Suprapubic skin (tissue), 4 donors: ENCODE results near the gene PPP3R1. TPM values are rescaled to one million over a fixed set of nuclear protein-coding genes. Genes with fewer than 3 reads are reported as not detected.

Experiments used
- DNase-seq, 2 donors: peaks; one replicate each; pipeline ENCODE4 v3.0.0-alpha.2; 2019; ENCODE audit warnings: low spot score in 2 of 2
- H3K27ac ChIP-seq: fragments of 200-600 bp; sonication (generic); one replicate; pipeline ENCODE4 v1.5.1; 2019
- H3K27me3 ChIP-seq: fragments of 200-600 bp; sonication (generic); one replicate; pipeline ENCODE4 v1.5.1; 2019
- H3K36me3 ChIP-seq: fragments of 200-600 bp; sonication (generic); one replicate; pipeline ENCODE4 v1.5.1; 2019
- H3K4me1 ChIP-seq: fragments of 200-600 bp; sonication (generic); one replicate; pipeline ENCODE4 v1.5.1; 2019
- H3K4me3 ChIP-seq: fragments of 200-600 bp; sonication (generic); one replicate; pipeline ENCODE4 v1.5.1; 2019; ENCODE audit warnings: mild to moderate bottlenecking
- H3K9me3 ChIP-seq: fragments of 200-600 bp; sonication (generic); one replicate; pipeline ENCODE4 v1.5.1; 2019
- EP300 ChIP-seq: sonication (generic); formaldehyde crosslinking; IDR thresholded peaks from one replicate; pipeline ENCODE4 v1.6.1; 2017; ENCODE audit warnings: antibody characterized with exemption
- POLR2A ChIP-seq, 2 donors: fragments of 450-650 bp; IDR thresholded peaks; one replicate each; pipeline ENCODE4 v1.6.1; 2017; ENCODE audit warnings: antibody characterized with exemption in 2 of 2, mild to moderate bottlenecking in 2 of 2, moderate library complexity in 2 of 2
- POLR2AphosphoS5 ChIP-seq, 3 donors: sonication (generic); formaldehyde crosslinking; IDR thresholded peaks; one replicate each; pipeline ENCODE4 v1.6.1; 2017; ENCODE audit warnings: antibody characterized with exemption in 3 of 3
- WGBS: methylation state at CpG from one replicate; pipeline ENCODE4 v1.1.5; 2018; 5-methylcytosine and 5-hydroxymethylcytosine counted together
- total RNA-seq, 4 donors: library from RNA; depleted of rRNA; stranded (reverse); fragments of >200 nt; gene quantifications; one replicate each; pipeline ENCODE4 v1.1.0, GENCODE V29; 2016
- TF ChIP-seq, protein P1 (sequence below), 2 donors: fragments of 200-600 bp in 1 of 2; fragments of 450-650 bp in 1 of 2; sonication (generic) in 1 of 2; IDR thresholded peaks; one replicate each; pipeline ENCODE4 v1.5.1; 2016 to 2019; ENCODE audit warnings: antibody characterized with exemption in 2 of 2, mild to moderate bottlenecking in 1 of 2, moderate library complexity in 1 of 2

PPP3R1 gene
- total RNA-seq, 4 donors from 2014 or later, result 31.3 to 40.0 (median 36.2) TPM

DNA sequence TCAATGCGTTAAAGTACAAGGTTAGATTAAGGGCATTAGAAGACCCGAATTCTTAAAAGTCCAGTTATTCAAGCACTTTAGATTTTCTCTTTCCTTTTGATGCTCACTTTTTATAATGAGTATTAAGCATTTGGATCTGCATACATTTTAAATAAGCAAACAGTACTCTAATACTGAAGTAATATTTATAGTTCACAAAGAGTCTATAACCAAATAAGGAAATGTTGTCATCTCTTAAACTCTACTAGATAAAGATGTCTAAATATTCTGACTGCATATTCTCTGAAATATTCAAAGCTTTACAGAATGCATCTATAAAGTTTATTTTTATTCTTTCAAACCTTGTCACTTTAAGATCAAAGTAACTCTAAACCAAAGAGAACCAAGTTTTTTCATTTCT lies 25.5 kb downstream of the PPP3R1 start:
- Histone ChIP-seq H3K4me1 (peaks cover 29% of the 10 kb centered on the region), H3K27ac (no peak overlapping the region)
- WGBS, result 63% methylated on average over 2 of the region's 2 CpGs

DNA sequence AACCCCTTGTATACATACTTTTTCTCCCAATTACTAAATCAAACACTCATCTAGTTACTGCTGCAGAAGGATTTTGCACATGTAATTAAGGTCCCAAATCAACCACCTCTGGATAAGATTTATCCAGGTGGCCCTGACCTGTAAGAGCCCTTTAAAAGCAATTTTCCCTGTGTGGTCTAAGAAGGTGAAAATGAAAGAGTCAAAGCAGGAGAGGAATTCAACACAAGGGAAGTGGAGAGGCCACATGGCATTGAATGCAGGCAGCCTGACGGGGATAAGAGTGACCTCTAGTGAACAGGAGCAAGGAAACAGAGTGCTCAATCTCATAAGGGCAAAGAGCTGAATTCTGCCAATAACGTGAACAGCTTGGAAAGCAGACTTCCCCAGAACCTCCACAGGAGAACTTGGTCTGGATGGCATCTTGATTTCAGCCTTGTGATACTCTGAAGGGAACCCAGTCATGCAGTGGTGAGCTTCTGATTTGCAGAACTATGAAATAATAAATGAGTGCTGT lies 27.2 kb downstream of the PPP3R1 start:
- peaks cover 18% of the 10 kb centered on the region for H3K4me1 ChIP-seq
- no peaks in the 10 kb centered on the region for H3K36me3 ChIP-seq
- WGBS, result 9% methylated on average over 2 of the region's 2 CpGs
- H3K27me3 ChIP-seq, result no peaks in the 10 kb centered on the region
- no peak for DNase-seq
- H3K9me3 ChIP-seq, result no peaks in the 10 kb centered on the region
- H3K4me3 ChIP-seq, result no peak overlapping the region
- TF ChIP-seq POLR2AphosphoS5 (IDR thresholded peaks at IDR 0.05) (no peak), POLR2A (IDR thresholded peaks at IDR 0.05) (no peak), EP300 (no peak)
- TF ChIP-seq, protein P1, sequence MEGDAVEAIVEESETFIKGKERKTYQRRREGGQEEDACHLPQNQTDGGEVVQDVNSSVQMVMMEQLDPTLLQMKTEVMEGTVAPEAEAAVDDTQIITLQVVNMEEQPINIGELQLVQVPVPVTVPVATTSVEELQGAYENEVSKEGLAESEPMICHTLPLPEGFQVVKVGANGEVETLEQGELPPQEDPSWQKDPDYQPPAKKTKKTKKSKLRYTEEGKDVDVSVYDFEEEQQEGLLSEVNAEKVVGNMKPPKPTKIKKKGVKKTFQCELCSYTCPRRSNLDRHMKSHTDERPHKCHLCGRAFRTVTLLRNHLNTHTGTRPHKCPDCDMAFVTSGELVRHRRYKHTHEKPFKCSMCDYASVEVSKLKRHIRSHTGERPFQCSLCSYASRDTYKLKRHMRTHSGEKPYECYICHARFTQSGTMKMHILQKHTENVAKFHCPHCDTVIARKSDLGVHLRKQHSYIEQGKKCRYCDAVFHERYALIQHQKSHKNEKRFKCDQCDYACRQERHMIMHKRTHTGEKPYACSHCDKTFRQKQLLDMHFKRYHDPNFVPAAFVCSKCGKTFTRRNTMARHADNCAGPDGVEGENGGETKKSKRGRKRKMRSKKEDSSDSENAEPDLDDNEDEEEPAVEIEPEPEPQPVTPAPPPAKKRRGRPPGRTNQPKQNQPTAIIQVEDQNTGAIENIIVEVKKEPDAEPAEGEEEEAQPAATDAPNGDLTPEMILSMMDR (IDR thresholded peaks at IDR 0.05), result no peak
- H3K27ac ChIP-seq, result no peak overlapping the region

More for the DNA sequence above, 25.5 kb downstream of the PPP3R1 start:
- no peak overlapping the region for H3K4me3 ChIP-seq
- no peak for TF ChIP-seq POLR2A (IDR thresholded peaks at IDR 0.05)
- no peak for TF ChIP-seq EP300
- no peak for TF ChIP-seq POLR2AphosphoS5 (IDR thresholded peaks at IDR 0.05)
- TF ChIP-seq, protein P1 (IDR thresholded peaks at IDR 0.05), result no peak
- DNase-seq, result no peak
- no peaks in the 10 kb centered on the region for H3K36me3 ChIP-seq
- H3K27me3 ChIP-seq, result no peaks in the 10 kb centered on the region
- H3K9me3 ChIP-seq, result no peaks in the 10 kb centered on the region

DNA sequence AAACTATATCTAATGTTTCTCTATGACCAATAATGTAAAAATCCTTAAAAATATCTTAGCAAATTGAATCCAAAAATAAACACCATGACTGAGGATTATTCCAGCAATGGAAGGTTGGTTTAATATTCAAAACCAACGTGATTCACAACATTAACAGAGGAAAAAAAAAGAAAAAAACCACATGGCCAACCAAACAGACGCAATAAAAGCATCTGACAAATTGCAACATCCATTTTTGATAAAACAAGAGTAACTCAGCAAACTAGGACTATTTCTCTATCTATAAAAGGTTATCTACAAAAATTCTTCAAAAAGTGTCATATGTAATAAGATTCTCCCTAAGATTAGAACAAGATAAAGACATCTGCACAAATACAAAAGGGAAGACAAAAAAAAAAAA lies 28.9 kb downstream of the PPP3R1 start:
- H3K4me1 ChIP-seq, result peaks cover 33% of the 10 kb centered on the region
- H3K27me3 ChIP-seq, result no peaks in the 10 kb centered on the region
- H3K4me3 ChIP-seq, result no peak overlapping the region
- TF ChIP-seq EP300, result no peak
- no peak for TF ChIP-seq POLR2AphosphoS5 (IDR thresholded peaks at IDR 0.05)
- TF ChIP-seq, protein P1 (IDR thresholded peaks at IDR 0.05), result no peak
- no peak for TF ChIP-seq POLR2A (IDR thresholded peaks at IDR 0.05)
- DNase-seq, result no peak
- no peaks in the 10 kb centered on the region for H3K9me3 ChIP-seq
- H3K36me3 ChIP-seq, result no peaks in the 10 kb centered on the region
- no peak overlapping the region for H3K27ac ChIP-seq
- 34% methylated on average over 2 of the region's 2 CpGs for WGBS

DNA sequence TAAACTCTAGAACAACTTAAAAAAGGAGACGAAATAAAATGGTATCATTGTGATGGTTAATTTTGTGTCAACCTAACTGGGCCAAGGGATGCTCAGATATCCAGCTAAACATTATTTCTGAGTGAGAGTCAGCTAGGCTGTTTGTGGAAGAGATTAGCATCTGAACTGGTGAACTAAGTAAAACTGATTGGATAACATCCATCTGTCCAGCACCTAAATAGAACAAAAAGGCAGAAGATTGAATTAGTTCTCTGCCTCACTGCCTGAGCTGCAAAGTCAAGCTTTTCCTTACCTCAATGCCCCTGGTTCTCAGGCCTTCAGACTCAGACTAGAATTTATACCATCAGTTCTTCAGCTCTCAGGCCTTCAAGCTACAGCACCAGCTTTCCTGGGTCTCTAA lies 30.0 kb downstream of the PPP3R1 start:
- peaks cover 44% of the 10 kb centered on the region for H3K4me1 ChIP-seq
- H3K27ac ChIP-seq, result no peak overlapping the region
- no peak for TF ChIP-seq POLR2A (IDR thresholded peaks at IDR 0.05)
- TF ChIP-seq, protein P1 (IDR thresholded peaks at IDR 0.05), result no peak
- no peak for TF ChIP-seq EP300
- no peaks in the 10 kb centered on the region for H3K9me3 ChIP-seq
- no peak for DNase-seq
- no peak overlapping the region for H3K4me3 ChIP-seq
- H3K27me3 ChIP-seq, result no peaks in the 10 kb centered on the region
- WGBS, result 97% methylated on average over 1 of the region's 1 CpG
- no peaks in the 10 kb centered on the region for H3K36me3 ChIP-seq

DNA sequence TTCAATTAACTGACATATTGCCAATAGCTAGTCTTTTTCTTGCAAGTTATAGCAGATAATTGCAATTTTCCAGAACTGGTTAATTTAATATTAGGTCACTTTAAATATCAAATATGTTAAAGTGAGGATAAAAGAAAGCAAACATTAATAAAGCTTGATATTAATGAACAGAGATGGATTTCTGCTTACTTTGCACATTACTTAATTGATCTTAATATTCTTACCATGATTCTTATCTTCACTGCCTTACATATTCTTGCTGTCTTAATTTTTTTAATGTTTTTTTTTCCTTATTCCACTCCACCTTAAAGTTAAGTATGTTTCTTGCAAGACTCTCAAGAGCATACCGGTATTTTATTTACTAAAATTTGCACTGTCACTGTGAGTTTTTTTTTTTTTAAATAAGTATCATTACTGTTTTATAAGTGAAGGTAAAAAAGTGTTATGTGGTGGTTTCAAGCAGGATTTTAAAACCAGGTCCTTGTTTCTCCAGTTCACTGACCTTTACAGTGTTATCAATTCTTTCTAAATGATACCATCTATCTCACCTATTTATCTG lies 33.9 kb downstream of the PPP3R1 start:
- DNase-seq, result no peak
- TF ChIP-seq, protein P1 (IDR thresholded peaks at IDR 0.05), result no peak
- TF ChIP-seq POLR2AphosphoS5 (IDR thresholded peaks at IDR 0.05) (no peak), POLR2A (IDR thresholded peaks at IDR 0.05) (no peak), EP300 (no peak)
- peaks cover 52% of the 10 kb centered on the region for H3K4me1 ChIP-seq
- H3K27me3 ChIP-seq, result no peaks in the 10 kb centered on the region
- 25% methylated on average over 1 of the region's 1 CpG for WGBS
- no peaks in the 10 kb centered on the region for H3K9me3 ChIP-seq
- no peaks in the 10 kb centered on the region for H3K36me3 ChIP-seq
- no peak overlapping the region for H3K27ac ChIP-seq
- H3K4me3 ChIP-seq, result no peak overlapping the region
